Fibroblast of mammary gland (primary cell): ENCODE results near the gene SMIM34.
"Not testable (repeated sequence)": the region's sequence is repeated elsewhere in the genome, so short reads cannot be mapped to it uniquely, and the experiment has no call there.

Experiments used
- DNase-seq: peaks from one replicate; pipeline ENCODE4 v3.0.0-alpha.2; 2010; ENCODE audit warnings: low read depth
- H3K4me3 ChIP-seq: 2 replicates; pipeline ENCODE4 v1.5.1; 2011; ENCODE audit warnings: low read depth, mild to moderate bottlenecking, low read length, moderate library complexity; ENCODE audit not compliant: control insufficient read depth

The SMIM34 gene, protein sequence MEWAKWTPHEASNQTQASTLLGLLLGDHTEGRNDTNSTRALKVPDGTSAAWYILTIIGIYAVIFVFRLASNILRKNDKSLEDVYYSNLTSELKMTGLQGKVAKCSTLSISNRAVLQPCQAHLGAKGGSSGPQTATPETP

GRCh38 chr21:34423805-34424204 lies at the start of gene SMIM34:
Gene SMIM34, minus strand, starts transcription at chr21:34423951. Its CDS starts 112 bp downstream, at chr21:34423839.
- not testable (repeated sequence) for DNase-seq, H3K4me3 ChIP-seq

DNA sequence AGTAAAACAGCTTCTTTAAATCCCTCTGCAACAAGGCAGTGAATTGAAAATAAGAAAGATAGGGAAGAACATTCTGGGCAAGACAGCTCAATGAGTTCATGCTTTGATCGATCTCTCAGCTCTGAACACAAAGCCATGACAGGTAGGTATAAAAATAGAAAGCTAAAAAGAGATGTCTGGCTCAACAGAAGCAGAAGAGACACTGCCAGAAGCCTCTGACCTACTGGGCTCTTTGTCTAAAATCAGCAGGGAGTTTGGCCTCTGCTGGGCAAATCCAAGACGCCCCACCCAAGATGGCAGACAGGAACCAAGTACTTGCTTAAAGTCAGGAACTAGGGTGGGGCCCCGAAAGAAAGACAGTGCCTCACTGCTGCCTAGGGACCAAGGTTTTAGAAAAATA lies 43.6 kb upstream of the SMIM34 start:
- H3K4me3 ChIP-seq, DNase-seq: not testable (repeated sequence)

GRCh38 chr21:34459426-34459825 lies 35.7 kb upstream of the SMIM34 start:
- not testable (repeated sequence) for DNase-seq, H3K4me3 ChIP-seq

GRCh38 chr21:34458266-34458665 lies 34.5 kb upstream of the SMIM34 start:
- H3K4me3 ChIP-seq, DNase-seq: not testable (repeated sequence)

DNA sequence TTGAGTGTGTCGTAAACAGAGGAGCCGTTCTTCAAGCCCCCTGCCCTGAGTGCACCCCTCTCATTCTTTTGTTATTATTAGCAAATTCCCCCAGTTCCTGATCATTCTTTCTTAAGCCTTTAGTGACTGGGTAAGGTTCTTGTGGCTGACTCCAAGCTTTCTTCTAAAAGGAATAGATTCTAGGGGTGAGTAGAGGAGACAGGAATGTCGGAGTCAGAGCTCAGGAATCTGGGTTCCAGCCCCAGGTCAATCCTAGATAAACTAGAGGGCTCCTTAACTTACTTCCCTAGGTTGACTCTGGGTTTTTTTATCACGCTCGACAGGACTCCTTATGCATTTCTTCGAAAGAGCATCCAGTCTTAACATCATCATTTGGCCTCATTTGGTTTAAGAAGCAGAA lies 32.4 kb upstream of the SMIM34 start:
- not testable (repeated sequence) for DNase-seq, H3K4me3 ChIP-seq

DNA sequence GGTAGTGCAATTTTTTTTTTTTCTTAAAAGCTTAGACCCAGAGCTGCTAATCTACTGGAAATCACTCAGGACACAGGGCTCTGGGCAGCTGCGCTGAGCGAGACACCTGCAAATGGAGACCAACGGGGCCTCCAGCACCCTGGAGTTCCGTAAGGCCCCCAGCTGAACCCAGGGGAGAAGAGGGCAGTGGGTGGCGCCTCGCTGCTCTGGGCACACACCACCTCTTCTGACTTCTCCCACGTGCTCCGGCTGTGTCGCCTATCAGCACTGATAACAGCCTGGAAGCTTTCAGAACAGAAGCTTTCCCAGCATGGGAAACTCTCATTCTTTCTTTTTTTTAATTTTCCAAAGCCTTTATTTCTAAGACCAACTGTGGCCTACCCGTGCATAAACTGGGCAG lies 31.9 kb upstream of the SMIM34 start:
- not testable (repeated sequence) for DNase-seq, H3K4me3 ChIP-seq

GRCh38 chr21:34447018-34447417 lies 23.3 kb upstream of the SMIM34 start:
- not testable (repeated sequence) for H3K4me3 ChIP-seq, DNase-seq

GRCh38 chr21:34443486-34443885 lies 19.7 kb upstream of the SMIM34 start:
- not testable (repeated sequence) for H3K4me3 ChIP-seq, DNase-seq

- not testable (repeated sequence) for DNase-seq, H3K4me3 ChIP-seq
Observed at GRCh38 chr21:34429710-34430109, 6.0 kb upstream of the SMIM34 start.

- not testable (repeated sequence) for DNase-seq, H3K4me3 ChIP-seq
Observed at GRCh38 chr21:34428441-34428840, 4.7 kb upstream of the SMIM34 start.

DNA sequence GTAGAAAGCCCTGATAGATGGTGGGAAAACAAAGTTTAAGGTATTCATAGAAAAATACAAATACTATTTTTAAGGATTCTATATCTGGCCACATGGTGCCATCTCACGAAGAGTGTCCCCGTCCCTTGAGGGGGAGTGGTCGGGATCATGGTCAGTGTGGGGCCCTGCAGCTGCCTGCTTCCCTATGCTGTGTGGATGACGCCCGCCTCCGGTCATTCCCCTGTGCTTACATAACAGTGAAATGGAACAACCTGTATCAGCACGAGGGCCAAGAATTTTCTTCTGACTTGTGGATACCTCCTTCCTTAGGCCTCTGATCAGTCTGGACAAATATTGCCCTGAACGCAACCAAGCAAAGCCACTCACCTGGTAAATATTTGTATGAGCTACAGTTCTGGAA lies 3.6 kb upstream of the SMIM34 start:
- not testable (repeated sequence) for H3K4me3 ChIP-seq, DNase-seq

GRCh38 chr21:34417448-34418077 lies 6.2 kb downstream of the SMIM34 start:
- DNase-seq, H3K4me3 ChIP-seq: not testable (repeated sequence)

DNA sequence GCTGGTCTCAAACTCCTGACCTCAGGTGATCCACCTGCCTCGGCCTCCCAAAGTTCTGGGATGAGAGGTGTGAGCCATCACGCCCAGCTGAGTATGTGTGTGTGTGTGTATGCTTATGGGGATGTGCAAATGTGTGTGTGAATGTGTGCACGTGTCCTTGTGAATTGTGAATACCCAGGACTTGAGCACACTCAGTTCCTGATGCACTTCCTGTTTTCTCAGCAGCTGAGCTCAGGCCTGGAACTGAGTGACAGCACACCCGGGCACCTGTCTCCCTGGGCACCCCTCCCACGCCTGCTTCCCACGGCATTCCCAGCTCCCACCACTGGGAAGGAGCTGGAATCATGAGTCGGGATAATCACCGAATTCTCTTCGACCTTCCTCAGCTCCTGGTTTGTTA lies 16.5 kb downstream of the SMIM34 start:
- H3K4me3 ChIP-seq, DNase-seq: not testable (repeated sequence)

DNA sequence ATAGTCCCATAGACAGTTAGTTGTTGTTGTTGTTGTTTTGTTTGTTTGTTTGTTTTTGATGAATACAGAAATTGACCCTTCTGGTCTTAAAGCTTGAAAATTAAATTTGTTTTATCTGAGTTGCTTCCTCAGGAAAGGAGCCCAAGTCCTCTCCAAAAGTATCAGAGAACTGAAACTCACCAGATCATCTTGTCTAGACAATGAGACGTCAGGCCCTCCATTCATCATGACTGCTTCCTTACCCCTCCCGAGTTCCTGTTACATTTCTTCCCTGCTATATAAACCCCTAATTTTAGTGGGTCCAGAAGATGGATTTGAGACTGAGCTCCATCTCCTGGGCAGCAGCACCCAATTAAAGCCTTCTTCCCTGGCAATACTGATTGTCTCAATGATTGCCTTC lies 17.1 kb downstream of the SMIM34 start:
- not testable (repeated sequence) for DNase-seq, H3K4me3 ChIP-seq

DNA sequence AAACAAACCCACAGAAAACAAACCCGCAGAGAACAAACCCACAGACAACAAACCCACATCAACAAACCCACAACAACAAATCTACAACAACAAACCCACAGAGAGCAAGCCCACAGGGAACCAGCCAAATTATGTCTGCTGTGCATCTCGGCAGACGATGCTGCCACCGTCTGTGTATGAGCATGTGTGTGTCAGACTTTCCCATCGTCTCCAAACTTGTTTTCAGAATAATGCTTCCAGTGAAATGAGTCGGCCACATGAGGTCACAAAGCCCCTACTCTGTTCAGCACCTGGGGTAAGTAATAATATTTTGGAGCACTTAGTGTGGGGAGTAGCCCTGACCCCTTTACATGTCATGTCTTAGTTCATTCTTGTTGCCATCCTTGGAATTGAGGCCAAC lies 17.6 kb downstream of the SMIM34 start:
- DNase-seq, H3K4me3 ChIP-seq: not testable (repeated sequence)

- H3K4me3 ChIP-seq, DNase-seq: not testable (repeated sequence)
Observed at GRCh38 chr21:34405686-34406085, 18.1 kb downstream of the SMIM34 start.

DNA sequence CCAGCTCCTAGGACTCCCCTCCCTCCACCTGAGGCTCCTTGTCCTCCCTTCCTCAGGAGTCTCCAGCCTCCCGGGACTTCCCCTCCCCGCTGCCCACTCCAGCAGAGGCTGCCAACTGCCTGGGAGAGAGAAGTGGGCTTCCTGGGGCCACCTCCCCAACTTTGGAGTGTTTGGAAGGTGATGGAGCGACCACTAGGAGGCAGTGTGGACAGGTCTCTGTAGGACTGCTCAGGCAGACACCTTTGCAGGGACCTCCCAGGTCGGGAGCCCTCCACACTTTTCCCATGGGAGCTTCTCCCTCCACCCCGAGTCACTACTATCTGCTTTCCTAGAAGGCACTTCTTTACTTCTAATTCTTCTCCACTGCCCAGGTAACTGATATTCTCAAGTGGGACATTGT lies 19.0 kb downstream of the SMIM34 start:
- not testable (repeated sequence) for DNase-seq, H3K4me3 ChIP-seq

- not testable (repeated sequence) for H3K4me3 ChIP-seq, DNase-seq
Observed at GRCh38 chr21:34400522-34400921, 23.2 kb downstream of the SMIM34 start.

GRCh38 chr21:34383724-34384415 lies 39.9 kb downstream of the SMIM34 start:
- not testable (repeated sequence) for H3K4me3 ChIP-seq, DNase-seq

DNA sequence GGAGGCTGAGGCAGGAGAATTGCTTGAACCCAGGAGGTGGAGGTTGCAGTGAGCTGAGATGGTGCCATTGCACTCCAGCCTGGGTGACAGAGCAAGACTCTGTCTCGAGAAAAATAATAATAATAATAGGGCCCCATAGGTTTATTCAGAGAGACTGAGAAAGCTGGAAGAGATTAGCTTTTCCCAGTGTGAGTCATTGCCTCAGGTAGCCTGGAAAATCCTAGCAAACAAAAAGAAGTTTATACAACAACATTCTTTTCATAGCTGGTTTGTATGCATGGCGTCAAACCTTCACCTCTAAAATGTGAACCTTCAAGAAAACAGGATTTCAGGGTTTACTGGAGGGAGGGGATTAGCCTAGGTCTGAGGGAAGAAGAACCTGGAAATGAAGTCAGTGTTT lies 40.6 kb downstream of the SMIM34 start:
- not testable (repeated sequence) for H3K4me3 ChIP-seq, DNase-seq
